GM19240 (cell line): Measurements from ENCODE around the gene FANCC.

ENCODE experiments used
- DNase-seq: peaks from one replicate; pipeline ENCODE4 v3.0.0; 2011; ENCODE audit warnings: low spot score; ENCODE audit not compliant: insufficient read length

Gene FANCC

DNA sequence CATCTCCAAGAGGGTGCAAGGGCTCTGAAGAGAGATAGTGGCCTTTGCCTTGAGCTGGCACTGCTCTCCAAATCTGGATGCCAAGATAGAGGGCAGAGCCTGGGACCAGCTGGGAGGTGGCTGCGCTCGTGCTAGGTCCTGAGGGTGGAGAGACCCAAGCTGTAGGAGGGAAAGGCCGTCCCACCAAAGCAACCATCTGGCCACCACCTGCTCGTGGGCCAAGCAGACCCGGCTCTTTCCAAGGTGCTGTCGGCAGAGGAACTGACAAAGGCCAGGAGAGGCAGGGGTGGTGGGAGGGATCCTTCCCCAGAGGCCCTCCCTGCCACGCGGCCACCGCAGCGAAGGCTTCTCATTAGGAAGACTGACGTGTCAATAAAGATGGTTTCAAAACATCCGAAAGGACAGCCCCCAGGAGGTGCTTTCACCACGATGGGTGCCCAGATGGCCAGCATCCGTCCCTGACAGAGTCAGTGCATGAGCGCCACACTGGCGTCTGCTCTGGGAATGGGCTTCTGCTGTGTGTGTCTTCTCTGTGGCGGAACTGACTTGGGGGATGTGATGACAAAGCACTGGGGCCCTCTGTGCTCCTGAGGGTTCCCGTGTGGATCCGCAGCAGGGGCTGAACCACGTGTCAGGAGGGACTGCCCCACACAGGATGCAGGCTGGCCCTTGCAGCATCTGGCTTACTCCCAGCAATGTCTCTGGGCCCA lies 213.5 kb downstream of the FANCC start:
- no peak for DNase-seq

- no peak for DNase-seq
Measured at GRCh38 chr9:95103281-95103771, 214.2 kb downstream of the FANCC start.

- DNase-seq = no peak
Measured at GRCh38 chr9:95102572-95102971, 214.9 kb downstream of the FANCC start.

- no peak for DNase-seq
Measured at GRCh38 chr9:95102001-95102433, 215.5 kb downstream of the FANCC start.

DNA sequence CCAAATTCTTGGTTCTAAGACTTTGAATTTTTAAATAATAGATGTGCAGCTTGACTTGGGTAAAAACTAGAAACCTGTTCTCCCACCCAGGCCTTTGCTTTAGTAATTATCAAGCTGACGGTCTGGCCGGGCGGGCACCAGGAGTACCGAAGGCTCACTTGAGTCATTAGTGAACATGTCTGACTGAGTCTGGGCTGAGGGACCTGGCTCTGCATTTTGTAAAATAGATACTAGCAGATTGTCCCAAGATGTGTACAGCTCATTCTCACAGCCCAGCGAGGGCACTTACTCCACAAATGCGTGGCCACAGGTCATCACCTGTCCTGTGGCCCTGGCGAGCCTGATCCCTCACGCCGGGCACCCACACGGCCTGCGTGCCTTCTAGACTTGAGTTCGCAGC lies 216.2 kb downstream of the FANCC start:
- no peak for DNase-seq

- DNase-seq = no peak
Measured at GRCh38 chr9:95100071-95100627, 217.4 kb downstream of the FANCC start.

DNA sequence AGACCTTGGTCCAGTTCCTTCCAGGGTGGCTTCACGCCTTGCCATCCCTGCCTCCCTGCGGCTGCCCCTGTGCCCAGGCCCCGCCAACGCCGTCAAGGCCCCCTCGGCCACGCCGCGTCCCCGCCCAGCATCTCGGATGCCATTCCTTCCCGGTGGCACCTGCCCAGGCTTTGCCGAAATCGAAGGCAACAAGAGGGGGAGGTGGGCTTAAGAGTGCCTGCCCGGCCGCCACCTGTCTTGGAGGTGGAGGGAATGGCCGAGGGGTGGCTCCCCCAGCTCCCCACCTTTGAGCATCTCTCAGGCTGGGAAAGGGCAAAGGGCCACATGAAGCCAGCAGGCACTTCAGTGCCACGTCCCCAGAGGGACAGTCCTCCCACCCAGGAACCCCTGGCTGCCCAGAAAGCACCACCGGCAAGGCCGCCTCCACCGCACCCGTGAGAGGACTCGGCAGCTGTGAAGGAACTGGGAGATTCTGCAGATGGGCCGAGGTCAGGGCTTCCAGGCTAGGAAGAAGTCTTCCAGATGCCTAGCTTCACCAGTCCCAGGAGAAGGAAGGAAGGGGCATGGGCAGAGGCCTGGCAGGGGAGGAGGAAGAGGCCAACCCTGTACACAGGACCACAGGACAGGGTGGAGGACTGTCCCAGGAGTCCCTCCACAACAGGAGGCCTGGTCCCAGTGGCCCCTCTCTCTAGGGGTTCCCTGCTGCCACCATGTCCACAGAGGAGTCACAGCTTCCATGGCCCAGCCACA lies 218.0 kb downstream of the FANCC start:
- no peak for DNase-seq

DNA sequence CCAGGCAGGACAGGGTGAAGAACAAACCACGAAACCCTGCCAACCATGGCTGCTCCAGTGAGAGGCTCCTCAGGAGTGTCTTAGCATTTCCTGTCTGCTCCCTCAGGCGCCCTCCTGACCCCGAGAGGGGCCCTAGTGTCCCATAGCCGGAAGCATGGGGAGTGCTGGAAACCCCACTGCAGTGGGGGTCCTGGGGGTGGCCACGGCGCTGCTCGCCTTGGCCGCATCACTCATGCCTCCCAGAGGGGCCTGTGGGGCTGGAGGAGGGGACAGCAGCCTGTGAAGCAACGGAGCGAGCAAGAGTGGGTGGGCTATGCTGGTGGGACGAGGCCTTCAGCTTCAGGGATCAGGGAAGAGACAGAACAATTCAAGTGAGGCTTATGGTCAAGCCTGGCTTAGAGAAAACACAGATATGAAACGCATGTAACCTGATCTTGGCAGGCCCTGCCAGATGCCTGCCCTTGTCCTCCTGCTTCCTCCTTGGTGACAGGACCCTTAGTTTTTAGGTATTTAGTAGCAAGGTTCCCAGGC lies 219.1 kb downstream of the FANCC start:
- DNase-seq = no peak

- no peak for DNase-seq
Measured at GRCh38 chr9:95097279-95097678, 220.2 kb downstream of the FANCC start.

DNA sequence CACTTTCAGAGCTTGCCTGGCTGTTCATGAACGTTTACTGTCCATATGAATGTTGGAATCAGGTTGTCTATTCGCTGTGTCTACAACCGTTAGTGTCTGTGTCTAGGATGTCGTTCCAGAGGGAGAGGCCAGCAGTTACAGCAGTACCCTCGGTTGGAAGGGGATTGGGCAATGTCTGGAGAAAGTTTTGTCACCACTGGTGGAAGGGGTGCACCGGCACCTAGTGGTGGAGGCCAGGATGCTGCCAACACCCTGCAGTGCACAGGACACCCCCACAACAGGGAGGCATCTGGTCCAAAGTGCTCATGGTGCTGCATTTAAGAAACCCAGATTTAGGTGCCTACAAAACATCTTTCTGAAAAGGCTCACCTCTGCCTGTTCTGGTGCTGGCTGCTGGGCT lies 220.7 kb downstream of the FANCC start:
- no peak for DNase-seq

DNA sequence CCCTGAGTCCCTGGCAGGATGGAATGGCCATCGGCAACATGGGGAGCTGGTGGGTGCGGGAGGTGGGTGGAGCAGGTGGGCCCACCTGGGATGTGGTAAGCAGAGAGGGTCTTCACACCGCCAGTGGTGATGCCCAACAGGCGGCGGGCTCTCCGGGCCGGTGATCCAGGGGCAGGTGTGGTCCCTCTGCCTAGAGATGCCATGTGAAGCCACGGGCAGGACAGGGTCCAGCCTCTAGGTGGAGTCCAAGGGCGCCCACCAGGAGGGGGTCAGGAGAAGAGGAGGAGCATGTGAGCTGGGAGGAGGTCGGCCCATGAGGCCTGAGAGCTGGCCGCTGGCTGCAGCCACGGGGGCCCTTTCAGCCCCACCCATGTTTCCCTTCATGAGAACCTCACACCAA lies 221.1 kb downstream of the FANCC start:
- no peak for DNase-seq

DNA sequence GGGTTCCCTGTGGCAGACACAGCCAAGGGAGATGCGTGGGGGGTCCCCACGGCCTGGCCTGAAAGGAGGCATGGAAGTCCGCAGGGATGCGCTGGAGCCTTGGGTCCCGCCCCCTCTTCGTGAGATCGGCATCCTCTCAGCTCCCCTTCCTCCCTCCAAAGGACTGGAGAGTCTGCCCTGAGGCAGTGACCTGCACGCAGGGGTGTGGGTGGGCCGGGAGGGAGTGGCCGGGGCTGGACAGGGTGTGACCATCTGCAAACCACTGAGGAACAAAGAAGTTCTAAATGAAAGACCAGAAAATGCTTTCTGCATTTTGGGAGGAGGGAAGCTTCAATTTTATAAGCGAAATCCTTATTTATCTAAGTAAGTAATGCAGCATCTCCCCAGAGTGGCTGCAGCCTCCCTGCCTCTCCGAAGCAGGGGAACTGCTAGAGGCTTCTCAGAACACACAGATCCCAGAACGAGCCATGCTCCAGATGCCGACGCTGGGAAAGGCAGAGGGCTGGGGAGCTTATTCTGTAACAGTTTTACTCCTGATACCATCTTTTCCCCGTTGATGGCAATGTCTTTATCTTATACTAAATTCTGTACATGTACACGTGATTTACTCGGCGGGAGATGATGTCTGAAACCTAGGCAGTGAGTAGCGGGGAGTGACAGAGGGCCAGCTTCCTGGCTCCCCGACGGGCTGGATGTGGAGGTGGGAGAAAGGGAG lies 221.7 kb downstream of the FANCC start:
- no peak for DNase-seq

- no peak for DNase-seq
Measured at GRCh38 chr9:95094002-95094401, 223.5 kb downstream of the FANCC start.

DNA sequence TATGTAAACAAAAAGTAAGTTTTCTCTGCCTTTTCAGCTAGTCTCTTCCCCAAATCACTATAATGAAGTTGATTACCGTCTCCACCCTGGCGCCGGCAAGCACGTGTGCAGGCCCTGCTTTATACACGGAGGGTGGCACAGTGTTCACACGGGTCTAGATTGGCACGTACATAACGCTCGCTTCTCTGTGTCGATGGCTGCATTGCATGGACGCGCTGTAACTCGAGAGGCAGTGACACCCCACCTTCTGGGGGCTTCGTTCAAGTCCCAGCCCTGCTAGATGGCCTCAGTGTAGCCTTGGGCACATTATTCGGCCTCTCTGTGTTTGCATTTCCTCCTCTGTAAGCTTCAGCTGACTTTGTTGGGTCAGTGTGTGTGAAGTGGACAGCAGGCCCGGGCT lies 223.9 kb downstream of the FANCC start:
- no peak for DNase-seq

GRCh38 chr9:95092262-95093072 lies 225.0 kb downstream of the FANCC start:
- DNase-seq = no peak

DNA sequence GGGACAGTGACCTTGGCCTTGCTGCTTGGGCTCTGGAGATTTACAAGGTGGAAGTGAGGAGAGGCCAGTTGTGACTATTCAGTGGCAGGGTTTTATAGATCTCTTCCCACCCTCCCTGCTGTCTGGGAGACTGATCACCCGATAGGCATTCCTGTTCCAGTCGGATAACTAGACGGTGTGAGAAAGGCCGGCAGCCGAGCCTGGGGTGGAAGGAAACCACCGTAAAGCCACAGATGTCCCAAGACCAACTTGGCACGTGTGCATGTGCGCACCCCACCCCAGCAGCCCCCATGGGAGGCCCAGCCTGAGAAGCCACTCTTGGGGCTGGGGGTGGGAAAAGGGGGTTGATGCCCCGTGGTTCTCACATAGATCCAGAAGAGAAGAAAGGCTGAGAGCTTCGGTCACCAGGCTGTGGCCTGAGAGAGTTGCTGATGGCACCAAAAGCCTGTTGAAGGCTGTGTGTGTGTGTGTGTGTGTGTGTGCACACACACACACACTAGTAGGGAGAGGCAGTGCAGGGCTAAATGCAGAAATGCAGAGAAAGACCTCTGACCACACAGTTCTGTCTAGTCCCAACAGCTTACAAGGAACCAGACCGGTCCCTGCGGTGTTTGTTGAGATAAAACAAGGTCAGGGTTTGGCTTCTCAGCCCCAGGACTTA lies 225.8 kb downstream of the FANCC start:
- no peak for DNase-seq

DNA sequence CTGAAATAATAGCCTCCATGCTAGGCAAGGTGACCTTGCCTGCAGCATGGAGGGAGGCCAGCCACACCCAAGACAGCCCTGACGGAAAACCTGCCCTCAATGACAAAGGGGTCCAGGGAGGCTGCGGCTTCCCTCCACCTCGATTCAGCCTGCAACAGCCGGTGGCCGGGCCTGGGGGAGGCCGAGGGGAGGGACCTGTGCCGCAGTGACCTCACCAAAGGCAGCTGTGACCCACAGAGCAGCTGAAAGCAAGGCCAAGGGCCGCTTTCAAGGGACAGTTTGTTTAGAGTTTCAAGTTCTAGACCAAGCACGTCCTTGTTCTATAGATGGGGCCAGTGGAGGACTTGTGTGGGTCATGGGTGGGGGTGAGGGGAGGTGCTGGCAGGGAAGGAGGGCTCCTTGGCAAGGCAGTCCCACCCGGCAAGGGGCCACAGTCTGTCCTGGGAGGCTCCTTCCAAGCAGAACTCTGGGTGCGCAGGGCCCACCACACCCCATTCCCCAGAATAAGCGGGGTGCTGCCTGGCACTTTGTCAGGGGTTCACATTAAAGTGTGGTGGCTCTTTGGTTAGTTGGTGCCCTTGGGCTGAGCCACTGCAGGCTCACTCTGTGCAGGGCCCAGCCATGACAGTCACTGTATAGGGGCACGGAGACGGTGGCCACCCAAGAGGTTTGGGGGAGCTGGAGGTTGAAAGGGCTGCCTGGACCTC lies 226.5 kb downstream of the FANCC start:
- DNase-seq = no peak

DNA sequence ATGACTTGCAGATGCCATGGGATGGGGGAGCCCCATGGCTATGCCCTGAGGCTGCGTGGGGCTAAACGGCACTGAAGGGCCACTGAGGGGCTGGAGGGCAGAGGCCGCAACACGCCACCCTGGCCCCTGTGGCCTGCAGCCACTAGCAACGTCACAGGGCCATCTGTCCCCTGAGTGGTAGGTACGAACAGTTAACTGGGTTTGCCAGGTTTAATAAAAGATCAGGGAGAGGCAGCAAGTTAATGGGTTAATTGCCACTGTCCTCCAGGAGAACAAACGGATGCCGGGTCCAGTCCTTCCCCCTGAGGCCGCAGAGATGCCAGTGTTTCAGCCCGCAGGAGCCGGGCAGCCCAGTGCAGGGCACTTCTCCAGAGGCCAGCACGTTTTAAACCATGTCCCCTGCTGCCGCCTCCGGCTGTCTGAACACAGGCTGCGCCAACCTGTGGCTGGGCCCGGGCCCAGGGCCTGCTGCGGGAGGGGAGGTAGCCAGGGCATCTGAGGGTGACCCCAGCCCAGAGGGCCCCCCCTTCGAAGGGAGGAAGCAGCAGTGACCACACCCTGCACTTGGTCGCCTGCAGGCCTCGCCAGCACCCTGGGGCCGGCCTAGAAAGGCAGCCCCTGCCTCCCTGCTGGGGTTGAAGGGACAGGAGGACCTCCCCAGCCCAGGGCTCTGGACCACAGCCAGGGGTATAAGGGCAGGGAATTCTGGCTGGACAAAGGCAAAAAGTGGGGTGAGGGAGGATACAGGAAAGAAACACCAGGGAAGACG lies 227.3 kb downstream of the FANCC start:
- DNase-seq = no peak
